K562 (cell line): ENCODE data around the gene IL1RAPL2. TPM values are rescaled to one million over a fixed set of nuclear protein-coding genes. Genes with fewer than 3 reads are reported as not detected.

ENCODE experiments used
- ATAC-seq: fragments of 200-7000 bp; cut with Tn5 transposase; 3 replicates; pipeline ENCODE4 v1.9.1; 2020; ENCODE audit warnings: moderate library complexity
- BruUV-seq: library from RNA; stranded (reverse); fragments of 400-500 nt; replicated peaks from 2 replicates; lab custom pipeline; 2021; lab: Mats Ljungman, UMichigan
- CTCF ChIA-PET: fragments of 300-600 bp; formaldehyde crosslinking; extraction: SDS; loops from one replicate; lab custom pipeline; 2021; ENCODE audit warnings: low intra/inter-chr PET ratio; lab: Yijun Ruan, JAX
- POLR2A ChIA-PET: fragments of 300-600, 350-650 bp; sonication (Branson Sonifier 250); formaldehyde crosslinking; extraction: SDS; loops from one replicate; lab custom pipeline; 2021; ENCODE audit warnings: antibody characterized with exemption, inconsistent platforms; lab: Yijun Ruan, JAX
- DNase-seq, 4 experiments: peaks; one replicate each; pipeline versions ENCODE4 v3.0.0 to v3.0.0-alpha.2; 2011 to 2018; ENCODE audit warnings: low spot score in 3 of 4, mixed read lengths in 3 of 4; ENCODE audit errors: extremely low read depth in 1 of 4
- FAIRE-seq: peaks from 2 replicates; lab custom pipeline; 2011; peaks lifted over from hg19 to GRCh38; lab: Jason Lieb, UNC
- H2AFZ ChIP-seq: 2 replicates; pipeline ENCODE4 v1.6.0; 2011; ENCODE audit warnings: low read depth, low read length, control low read depth, inconsistent platforms
- H3K27ac ChIP-seq: fragments of 200-600 bp; 3 replicates; pipeline ENCODE4 v1.8.0; 2011; ENCODE audit warnings: low read depth, mild to moderate bottlenecking, control low read depth, inconsistent platforms, low read length, moderate library complexity, mixed read lengths; ENCODE audit errors: extremely low read depth
- H3K27me3 ChIP-seq, 2 experiments: fragments of 300-600 bp in 1 of 2; 2 replicates in 1 of 2; 3 replicates in 1 of 2; pipeline versions ENCODE4 v1.6.0 to v1.8.0; 2011; ENCODE audit warnings: inconsistent platforms in 2 of 2, low read length in 2 of 2, mild to moderate bottlenecking in 1 of 2, mixed read lengths in 1 of 2, moderate library complexity in 1 of 2; ENCODE audit not compliant: control insufficient read depth in 2 of 2, insufficient read depth in 2 of 2
- H3K36me3 ChIP-seq: fragments of 300-600 bp; 3 replicates; pipeline ENCODE4 v1.8.0; 2011; ENCODE audit warnings: mild to moderate bottlenecking, low read length, inconsistent platforms; ENCODE audit not compliant: control insufficient read depth, insufficient read depth
- H3K4me1 ChIP-seq, 2 experiments: fragments of 200-600 bp in 1 of 2; replicated peaks in 1 of 2; 2 replicates in 1 of 2; 3 replicates in 1 of 2; pipeline versions ENCODE4 v1.5.1 to v1.8.0; 2011; ENCODE audit warnings: inconsistent platforms in 2 of 2, low read length in 2 of 2, mild to moderate bottlenecking in 1 of 2, mixed read lengths in 1 of 2, moderate library complexity in 1 of 2; ENCODE audit not compliant: control insufficient read depth in 2 of 2, insufficient read depth in 2 of 2
- H3K4me2 ChIP-seq: 2 replicates; pipeline ENCODE4 v1.6.1; 2011; ENCODE audit warnings: low read length, control low read depth, inconsistent platforms, mixed read lengths; ENCODE audit not compliant: insufficient read depth
- H3K4me3 ChIP-seq: fragments of 200-600 bp; sonication (generic), shearing (Covaris generic); 2 replicates; pipeline ENCODE4 v1.5.1; 2016; ENCODE audit warnings: control low read depth, inconsistent platforms
- H3K79me2 ChIP-seq: fragments of 200-600 bp; 3 replicates; pipeline ENCODE4 v1.8.0; 2011; ENCODE audit warnings: low read length, inconsistent platforms; ENCODE audit not compliant: control insufficient read depth, insufficient read depth
- H3K9ac ChIP-seq, 2 experiments: 2 replicates each; pipeline versions ENCODE4 v1.6.0 to v1.6.1; 2011; ENCODE audit warnings: low read depth in 2 of 2, low read length in 2 of 2, control low read depth in 1 of 2, inconsistent platforms in 1 of 2, mild to moderate bottlenecking in 1 of 2, mixed read lengths in 1 of 2; ENCODE audit not compliant: insufficient read depth in 1 of 2
- H3K9me1 ChIP-seq: one replicate; pipeline ENCODE4 v1.6.0; 2011; ENCODE audit warnings: inconsistent platforms, mild to moderate bottlenecking, low read length, moderate library complexity; ENCODE audit not compliant: control insufficient read depth, insufficient read depth
- H3K9me3 ChIP-seq: replicated peaks from 2 replicates; pipeline ENCODE4 v1.5.1; 2011; ENCODE audit warnings: low read depth, low read length, inconsistent platforms; ENCODE audit not compliant: control insufficient read depth, insufficient read depth
- H4K20me1 ChIP-seq: replicated peaks from 2 replicates; pipeline ENCODE4 v1.6.1; 2011; ENCODE audit warnings: low read length, inconsistent platforms, mixed read lengths; ENCODE audit not compliant: control insufficient read depth, insufficient read depth
- BRF1 ChIP-seq: IDR thresholded peaks from 3 replicates; pipeline ENCODE4 v1.6.1; 2011; ENCODE audit warnings: borderline replicate concordance, mild to moderate bottlenecking; ENCODE audit not compliant: insufficient read length; ENCODE audit errors: extremely low read depth
- CHD2 ChIP-seq: IDR thresholded peaks from 2 replicates; pipeline ENCODE4 v1.6.1; 2011; ENCODE audit warnings: low read depth, low read length
- SMARCA4 ChIP-seq: fragments of 450-650 bp; IDR thresholded peaks from 2 replicates; pipeline ENCODE4 v1.6.1; 2016
- ZNF511 ChIP-seq: sonication (generic); formaldehyde crosslinking; IDR thresholded peaks from 2 replicates; pipeline ENCODE4 v1.8.0; 2022; ENCODE audit warnings: mild to moderate bottlenecking, missing genetic modification reagents
- in situ Hi-C: fragments of 300-500 bp; cut with MboI; formaldehyde crosslinking; loops from 4 replicates; pipeline ENCODE4 v1.15.0; 2018; ENCODE audit warnings: inconsistent platforms, mixed read lengths
- intact Hi-C: fragments of 100-400 bp; cut with micrococcal nuclease; formaldehyde crosslinking; loops from 2 replicates; pipeline ENCODE4 v1.14.2; 2022
- polyA plus RNA-seq, 8 experiments: library from polyadenylated mRNA; depleted of rRNA in 4 of 8; stranded (reverse) in 5 of 8; unstranded in 3 of 8; fragments of >200 nt; fragmentation: Nextera tagmentation in 2 of 8; fragmentation: Illumina TruSeq in 1 of 8; extraction: Ambion mirVana in 2 of 8; extraction: Trizol in 1 of 8; gene quantifications; 2 replicates each; pipeline versions ENCODE4 v1.2.1 to v1.2.3, GENCODE V29; 2011 to 2014; ENCODE audit warnings: inconsistent platforms in 1 of 8, missing spikeins in 1 of 8
- total RNA-seq, 7 experiments: library from RNA; depleted of rRNA in 6 of 7; stranded (reverse); fragments of >200 nt in 6 of 7; fragmentation: Illumina TruSeq in 2 of 7; extraction: Trizol in 2 of 7; gene quantifications; 2 replicates each; pipeline versions ENCODE4 v1.2.1 to v1.2.3, GENCODE V29; 2011 to 2021; ENCODE audit warnings: low replicate concordance in 1 of 7
- TF ChIP-seq, protein P1 (sequence below), 2 experiments: fragments of 450-650 bp; conservative IDR thresholded peaks; 2 replicates each; pipeline ENCODE4 v1.6.1; 2017; ENCODE audit warnings: mild to moderate bottlenecking in 2 of 2, moderate library complexity in 2 of 2

IL1RAPL2 gene
- total and polyA plus RNA-seq, 9 of the 15 experiments (the other 6 are each of a cell fraction or from before 2014, with no cell fraction given), result not detected

- Histone ChIP-seq H3K9me1 (no peaks in the 10 kb centered on the region), H3K9me3 (no peaks in the 10 kb centered on the region), H3K36me3 (no peaks in the 10 kb centered on the region), H3K4me2 (no peak overlapping the region), H3K4me1 (no peaks in the 10 kb centered on the region), H3K9ac (no peak overlapping the region), H3K79me2 (no peaks in the 10 kb centered on the region), H3K4me3 (no peak overlapping the region), H4K20me1 (no peaks in the 10 kb centered on the region), H3K27ac (no peak overlapping the region), H2AFZ (no peak overlapping the region), H3K27me3 (no peaks in the 10 kb centered on the region)
- ATAC-seq (no peak), DNase-seq (no peak), FAIRE-seq (no peak)
- intact Hi-C loops (no loop called here), in situ Hi-C loops (no loop called here)
- ChIA-PET POLR2A (no interaction called here), CTCF (no interaction called here)
- BruUV-seq, result no TSS peak
- TF ChIP-seq BRF1 (no peak), ZNF511 (no peak), CHD2 (no peak), SMARCA4 (no peak)
- TF ChIP-seq, protein P1, sequence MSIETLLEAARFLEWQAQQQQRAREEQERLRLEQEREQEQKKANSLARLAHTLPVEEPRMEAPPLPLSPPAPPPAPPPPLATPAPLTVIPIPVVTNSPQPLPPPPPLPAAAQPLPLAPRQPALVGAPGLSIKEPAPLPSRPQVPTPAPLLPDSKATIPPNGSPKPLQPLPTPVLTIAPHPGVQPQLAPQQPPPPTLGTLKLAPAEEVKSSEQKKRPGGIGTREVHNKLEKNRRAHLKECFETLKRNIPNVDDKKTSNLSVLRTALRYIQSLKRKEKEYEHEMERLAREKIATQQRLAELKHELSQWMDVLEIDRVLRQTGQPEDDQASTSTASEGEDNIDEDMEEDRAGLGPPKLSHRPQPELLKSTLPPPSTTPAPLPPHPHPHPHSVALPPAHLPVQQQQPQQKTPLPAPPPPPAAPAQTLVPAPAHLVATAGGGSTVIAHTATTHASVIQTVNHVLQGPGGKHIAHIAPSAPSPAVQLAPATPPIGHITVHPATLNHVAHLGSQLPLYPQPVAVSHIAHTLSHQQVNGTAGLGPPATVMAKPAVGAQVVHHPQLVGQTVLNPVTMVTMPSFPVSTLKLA (conservative IDR thresholded peaks at IDR 0.05), result no peak
Observed at GRCh38 chrX:105543283-105543682, 977.3 kb downstream of the IL1RAPL2 start.
